ENCODE results near the gene HPRT1. TPM values are rescaled to one million over a fixed set of nuclear protein-coding genes. Genes with fewer than 3 reads are reported as not detected.

Gene HPRT1
- total and polyA plus RNA-seq, 10 donors = 14.9 to 46.0 (median 25.0) TPM

DNA sequence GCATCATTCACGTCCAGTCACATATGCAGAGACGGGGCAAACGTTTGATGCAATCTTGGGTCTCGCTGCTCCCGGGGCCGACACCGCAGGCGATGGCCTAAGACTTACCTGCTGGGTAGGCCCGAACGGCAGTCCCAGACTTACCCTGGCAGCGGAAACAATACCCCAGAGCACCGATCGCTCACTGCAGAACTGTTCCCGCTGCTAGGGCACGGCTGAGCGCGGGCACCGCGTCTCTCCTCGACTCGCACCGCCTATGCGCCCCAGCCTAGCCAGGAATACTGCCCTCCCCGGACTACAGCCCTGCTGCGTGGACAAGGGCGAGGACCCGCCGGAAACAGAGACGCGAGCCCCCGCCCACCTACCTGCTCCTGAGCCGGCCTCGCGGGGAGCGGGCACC lies 86.2 kb downstream of the HPRT1 start:
- H3K27ac ChIP-seq = no peak overlapping the region
- H3K36me3 ChIP-seq = peaks cover 0 to 7% (median 0%) of the 10 kb centered on the region in 6 donors
- 77 to 90% (median 86%) methylated on average over 24 to 35 of the region's 35 CpGs for WGBS, 5 donors
- TF ChIP-seq POLR2A (IDR thresholded peaks at IDR 0.05) (no peak), POLR2AphosphoS5 (IDR thresholded peaks at IDR 0.05) (peak in 1 of 3 donors; percentile 17)
- TF ChIP-seq, protein P1, sequence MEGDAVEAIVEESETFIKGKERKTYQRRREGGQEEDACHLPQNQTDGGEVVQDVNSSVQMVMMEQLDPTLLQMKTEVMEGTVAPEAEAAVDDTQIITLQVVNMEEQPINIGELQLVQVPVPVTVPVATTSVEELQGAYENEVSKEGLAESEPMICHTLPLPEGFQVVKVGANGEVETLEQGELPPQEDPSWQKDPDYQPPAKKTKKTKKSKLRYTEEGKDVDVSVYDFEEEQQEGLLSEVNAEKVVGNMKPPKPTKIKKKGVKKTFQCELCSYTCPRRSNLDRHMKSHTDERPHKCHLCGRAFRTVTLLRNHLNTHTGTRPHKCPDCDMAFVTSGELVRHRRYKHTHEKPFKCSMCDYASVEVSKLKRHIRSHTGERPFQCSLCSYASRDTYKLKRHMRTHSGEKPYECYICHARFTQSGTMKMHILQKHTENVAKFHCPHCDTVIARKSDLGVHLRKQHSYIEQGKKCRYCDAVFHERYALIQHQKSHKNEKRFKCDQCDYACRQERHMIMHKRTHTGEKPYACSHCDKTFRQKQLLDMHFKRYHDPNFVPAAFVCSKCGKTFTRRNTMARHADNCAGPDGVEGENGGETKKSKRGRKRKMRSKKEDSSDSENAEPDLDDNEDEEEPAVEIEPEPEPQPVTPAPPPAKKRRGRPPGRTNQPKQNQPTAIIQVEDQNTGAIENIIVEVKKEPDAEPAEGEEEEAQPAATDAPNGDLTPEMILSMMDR (IDR thresholded peaks at IDR 0.05 in 8 of 11, conservative IDR thresholded peaks at IDR 0.05 in 3 of 11) = no peak
- peaks cover 0 to 71% (median 16%) of the 10 kb centered on the region in 6 donors for H3K4me1 ChIP-seq
- peaks cover 0 to 78% (median 52%) of the 10 kb centered on the region in 7 donors for H3K27me3 ChIP-seq (replicated peaks in 1 of 7)
- intact Hi-C loops (cut with DNase I; ENCODE audit: low total_unique reads) = no loop called here
- no peaks in the 10 kb centered on the region for H3K9me3 ChIP-seq
- DNase-seq = no peak
- H3K4me3 ChIP-seq = peak overlapping the region in 2 of 8 donors; percentile 58 to 73

DNA sequence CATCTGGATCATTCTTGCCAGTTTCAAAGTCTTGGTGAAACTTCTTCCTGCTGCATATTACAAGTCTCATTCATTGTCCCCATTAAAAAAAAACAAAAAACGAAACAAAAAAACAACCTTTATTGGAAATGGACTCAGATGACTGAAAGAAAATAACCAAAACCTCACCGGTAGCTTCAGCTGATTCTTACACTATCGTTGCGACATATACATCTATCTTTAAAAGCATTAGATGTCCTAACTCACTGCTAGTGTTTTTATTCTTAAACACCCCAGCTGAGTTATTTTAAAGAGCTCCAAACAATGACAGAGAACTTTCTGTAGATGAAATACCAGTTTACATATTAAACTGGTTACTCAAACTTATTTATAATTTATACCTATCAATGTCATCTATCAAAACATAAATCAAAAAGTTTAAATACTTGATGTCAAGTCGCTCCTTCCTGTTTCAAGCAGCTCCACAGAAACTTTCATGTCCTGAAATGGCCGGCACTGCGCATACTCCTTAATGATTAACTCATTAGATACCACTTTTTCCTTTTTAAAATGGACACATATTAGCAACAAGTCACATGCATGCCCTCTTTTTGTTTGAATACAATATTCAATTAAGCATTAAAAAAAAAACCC lies 87.2 kb downstream of the HPRT1 start:
- Histone ChIP-seq H3K9me3 (no peaks in the 10 kb centered on the region), H3K4me3 (peak overlapping the region in 5 of 8 donors; percentile 34 to 73 (median 50)), H3K36me3 (peaks cover 0 to 7% (median 0%) of the 10 kb centered on the region in 6 donors), H3K4me1 (peaks cover 0 to 76% (median 17%) of the 10 kb centered on the region in 6 donors), H3K27me3 (replicated peaks in 1 of 7) (peaks cover 0 to 82% (median 52%) of the 10 kb centered on the region in 7 donors), H3K27ac (peak overlapping the region in 1 of 8 donors; percentile 86)
- DNase-seq = no peak
- TF ChIP-seq POLR2AphosphoS5 (IDR thresholded peaks at IDR 0.05) (no peak), POLR2A (IDR thresholded peaks at IDR 0.05) (no peak)
- TF ChIP-seq, protein P1 (IDR thresholded peaks at IDR 0.05 in 8 of 11, conservative IDR thresholded peaks at IDR 0.05 in 3 of 11) = no peak
- intact Hi-C loops (cut with DNase I; ENCODE audit: low total_unique reads) = no loop called here
- WGBS, 5 donors = 43 to 60% (median 48%) methylated on average over 7 of the region's 7 CpGs

DNA sequence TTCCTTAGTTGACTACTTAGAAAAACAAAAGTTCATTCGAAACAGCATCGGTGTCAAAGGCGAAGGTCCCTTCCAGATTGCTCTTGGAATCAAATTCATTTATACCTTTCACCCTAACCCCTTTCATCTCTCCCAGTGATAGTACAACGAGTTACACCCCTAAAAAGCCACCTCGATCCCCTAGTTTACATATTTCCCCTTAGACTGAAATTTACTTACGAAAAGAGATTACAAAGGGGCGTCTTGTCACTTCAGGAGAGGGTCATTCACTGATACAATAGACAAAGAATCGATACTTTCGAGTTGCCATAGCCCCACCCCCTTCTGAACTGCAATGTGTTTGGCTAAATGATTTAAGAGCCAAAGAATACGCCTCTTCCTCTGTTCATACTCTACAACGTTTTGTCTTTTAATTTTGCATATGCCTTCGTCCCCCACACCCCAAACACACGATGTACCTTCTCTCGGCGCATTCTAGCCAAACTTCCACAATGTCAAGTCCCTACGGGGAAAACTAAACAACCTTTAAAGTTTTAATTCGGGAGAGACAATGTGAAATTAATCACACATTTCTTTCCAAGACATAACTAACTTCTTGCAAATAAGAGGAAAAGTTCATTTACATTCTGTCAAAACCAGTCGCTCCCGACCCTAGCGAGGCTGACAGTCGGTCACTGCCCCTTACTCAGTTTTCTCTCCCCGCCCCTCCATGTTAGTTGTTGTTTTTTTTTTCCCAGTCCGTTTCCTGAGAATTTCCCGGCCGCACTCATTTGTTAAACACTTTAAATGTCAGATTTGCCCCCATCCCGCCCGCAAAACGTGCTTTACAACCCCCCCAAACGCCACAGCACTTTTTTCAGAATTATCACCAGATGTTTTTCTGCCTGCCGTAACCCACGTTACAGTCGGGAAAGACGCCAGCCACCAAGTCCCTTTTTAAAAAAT lies 88.6 kb downstream of the HPRT1 start:
- 1 to 33% (median 4%) methylated on average over 33 of the region's 33 CpGs for whole genome bisulfite sequencing, 5 donors
- peaks cover 0 to 85% (median 52%) of the 10 kb centered on the region in 7 donors for H3K27me3 ChIP-seq (replicated peaks in 1 of 7)
- H3K36me3 ChIP-seq = peaks cover 0 to 7% (median 0%) of the 10 kb centered on the region in 6 donors
- peaks cover 0 to 64% (median 17%) of the 10 kb centered on the region in 6 donors for H3K4me1 ChIP-seq
- no peaks in the 10 kb centered on the region for H3K9me3 ChIP-seq
- DNase-seq = no peak
- TF ChIP-seq, protein P1 (IDR thresholded peaks at IDR 0.05 in 8 of 11, conservative IDR thresholded peaks at IDR 0.05 in 3 of 11) = no peak
- no peak for TF ChIP-seq POLR2AphosphoS5 (IDR thresholded peaks at IDR 0.05)
- TF ChIP-seq POLR2A (IDR thresholded peaks at IDR 0.05) = no peak
- peak overlapping the region; percentile 18 to 73 (median 48) for H3K4me3 ChIP-seq
- intact Hi-C loops (cut with DNase I; ENCODE audit: low total_unique reads) = no loop called here
- peak overlapping the region; percentile 58 to 90 (median 84) for H3K27ac ChIP-seq

Small RNA genes within 50 kb of the gene (microRNA-seq; reads per million reads assigned to microRNA genes)
- gene MIR424 = 12,107 to 22,702 (median 18,607) reads per million in 3 donors
- gene MIR450A1 = 4.5 to 10.5 (median 6.7) reads per million in 3 donors
- gene MIR450A2 = 7.6 to 11.6 (median 9.1) reads per million in 3 donors
- 4.9 to 19.5 (median 6.2) reads per million in 3 donors for gene MIR450B
- gene MIR503 = 222 to 367 (median 261) reads per million in 3 donors
- gene MIR542 = 251 to 346 (median 290) reads per million in 3 donors

Small RNA genes within 50 kb of the gene (small RNA-seq; reads per million reads assigned to genes)
- 0 reads per million in 4 donors for gene AC004383.1
- gene MIR450A1 = 0 reads per million in 4 donors
- 0 to 0.23 (median 0) reads per million in 4 donors for gene MIR450A2
- 1.7 to 3.6 (median 3.1) reads per million in 4 donors for gene MIR450B
- gene MIR503 = 0.62 to 2.9 (median 1.7) reads per million in 4 donors
- gene MIR542 = 8.6 to 20.4 (median 15.6) reads per million in 4 donors

Other genes starting within 250 kb of the HPRT1 start
- under 1 TPM in 1 of 7 donors, not detected in 6; 0.69 TPM for gene CCDC160, start 223.0 kb upstream of the HPRT1 start, total RNA-seq
- gene CCDC160, start 223.0 kb upstream of the HPRT1 start, polyA plus RNA-seq = under 1 TPM; 0.15 to 0.46 (median 0.29) TPM
- gene PHF6, start 86.9 kb upstream of the HPRT1 start, total RNA-seq = 10 to 100 TPM; 21.4 to 33.4 (median 27.5) TPM
- 10 to 100 TPM in 2 of 3 donors, 1 to 10 TPM in 1; 9.7 to 13.3 (median 11.7) TPM for gene PHF6, start 86.9 kb upstream of the HPRT1 start, polyA plus RNA-seq
- not detected for gene PLAC1, start 198.3 kb downstream of the HPRT1 start, total RNA-seq
- gene PLAC1, start 198.3 kb downstream of the HPRT1 start, polyA plus RNA-seq = not detected